HG02884 (cell line): Measurements from ENCODE around the gene POLD4.

ENCODE experiments used
- ATAC-seq: cut with Tn5 transposase; IDR thresholded peaks from one replicate; pipeline ENCODE4 v1.9.1; 2021; ENCODE audit warnings: mild to moderate bottlenecking, moderate library complexity; ENCODE audit not compliant: unreplicated experiment

The POLD4 gene

DNA sequence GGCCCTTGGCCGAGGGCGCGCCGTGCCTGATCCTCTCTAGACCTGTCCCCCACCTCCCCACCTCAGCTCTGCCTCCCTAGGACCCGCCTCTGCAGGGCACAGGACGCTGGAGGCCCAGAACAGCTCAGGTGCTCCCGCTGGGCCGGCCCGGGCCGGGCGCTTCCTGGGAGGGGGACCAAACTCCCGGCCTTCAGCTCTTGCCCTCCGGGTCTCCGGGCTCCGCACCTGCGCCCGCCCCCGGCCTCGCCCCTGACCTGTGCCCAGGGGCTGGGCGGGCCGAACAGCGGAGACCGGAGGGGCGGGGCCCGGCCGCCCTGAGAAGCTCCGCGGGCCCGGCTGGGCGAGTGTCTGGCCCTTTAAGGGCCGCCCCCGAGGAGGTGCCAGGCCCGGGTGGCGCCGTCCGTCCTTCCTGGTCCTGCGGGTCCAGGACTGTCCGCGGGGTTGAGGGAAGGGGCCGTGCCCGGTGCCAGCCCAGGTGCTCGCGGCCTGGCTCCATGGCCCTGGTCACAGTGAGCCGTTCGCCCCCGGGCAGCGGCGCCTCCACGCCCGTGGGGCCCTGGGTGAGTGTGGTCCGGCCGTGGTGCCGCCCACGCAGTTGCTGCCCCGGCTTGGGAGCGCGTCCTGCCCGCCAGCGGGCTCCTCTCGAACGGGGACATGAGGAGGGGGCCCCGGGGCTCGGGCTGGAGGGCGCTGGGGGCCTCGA lies 50.1 kb downstream of the POLD4 start, which contains the start of gene SSH3:
TSS of gene SSH3 (plus strand) at position 399 of the 703 bp plus-strand sequence. CDS start at position 495, 96 bp downstream.
- no peak for ATAC-seq

DNA sequence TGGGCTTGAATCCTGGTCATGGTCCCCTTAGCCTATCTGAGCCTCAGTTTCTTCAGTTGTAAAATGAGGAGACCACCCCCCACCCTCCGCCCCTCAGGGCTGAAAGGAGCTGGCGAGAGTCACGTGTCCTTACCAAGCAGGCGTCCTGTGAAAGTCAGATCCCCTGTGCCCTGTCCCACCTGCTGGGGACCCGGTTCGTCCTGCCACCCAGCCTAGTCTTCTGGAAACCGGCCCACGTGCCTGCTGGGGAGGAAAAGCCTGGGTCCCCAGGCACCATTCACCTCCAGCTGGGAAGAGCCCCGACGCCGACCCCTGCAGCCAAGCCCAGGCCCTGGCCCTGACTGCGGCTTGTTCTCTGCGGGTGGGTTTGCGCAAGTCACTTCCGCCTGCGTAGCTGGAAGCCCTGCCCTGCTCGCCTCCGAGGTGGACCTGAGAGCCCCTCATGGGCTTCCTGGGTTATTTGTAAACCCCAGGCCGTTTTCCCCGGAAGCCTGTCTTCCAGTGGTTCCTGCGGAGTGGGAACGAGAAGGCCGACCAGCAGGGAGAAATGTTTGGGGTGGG lies 50.7 kb downstream of the POLD4 start:
- ATAC-seq = no peak

DNA sequence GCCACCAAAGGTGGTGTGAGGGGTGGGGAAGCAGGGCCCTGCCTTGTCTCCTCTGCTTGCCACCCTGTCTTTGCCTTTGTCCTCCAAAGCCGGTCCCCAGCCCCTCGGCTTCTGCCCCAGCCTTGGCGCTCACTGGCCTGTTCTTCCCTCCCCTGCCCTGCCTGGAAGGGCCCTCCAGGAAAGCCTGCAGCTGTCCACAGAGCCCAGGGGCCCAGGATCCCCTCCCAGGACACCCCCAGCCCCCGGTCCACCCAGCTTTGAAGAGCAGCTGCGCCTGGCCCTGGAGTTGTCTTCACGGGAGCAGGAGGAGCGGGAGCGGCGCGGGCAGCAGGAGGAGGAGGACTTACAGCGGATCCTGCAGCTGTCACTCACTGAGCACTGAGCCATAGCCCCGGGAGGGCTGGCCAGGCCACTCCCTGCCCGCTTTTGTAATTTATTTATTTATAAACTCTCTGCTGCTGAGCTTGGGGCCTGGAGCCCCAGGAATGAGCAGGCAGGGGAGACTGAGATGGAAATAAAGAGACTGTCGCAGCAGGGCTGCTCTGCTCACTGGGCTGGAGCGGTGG lies 51.3 kb downstream of the POLD4 start:
- ATAC-seq = no peak

DNA sequence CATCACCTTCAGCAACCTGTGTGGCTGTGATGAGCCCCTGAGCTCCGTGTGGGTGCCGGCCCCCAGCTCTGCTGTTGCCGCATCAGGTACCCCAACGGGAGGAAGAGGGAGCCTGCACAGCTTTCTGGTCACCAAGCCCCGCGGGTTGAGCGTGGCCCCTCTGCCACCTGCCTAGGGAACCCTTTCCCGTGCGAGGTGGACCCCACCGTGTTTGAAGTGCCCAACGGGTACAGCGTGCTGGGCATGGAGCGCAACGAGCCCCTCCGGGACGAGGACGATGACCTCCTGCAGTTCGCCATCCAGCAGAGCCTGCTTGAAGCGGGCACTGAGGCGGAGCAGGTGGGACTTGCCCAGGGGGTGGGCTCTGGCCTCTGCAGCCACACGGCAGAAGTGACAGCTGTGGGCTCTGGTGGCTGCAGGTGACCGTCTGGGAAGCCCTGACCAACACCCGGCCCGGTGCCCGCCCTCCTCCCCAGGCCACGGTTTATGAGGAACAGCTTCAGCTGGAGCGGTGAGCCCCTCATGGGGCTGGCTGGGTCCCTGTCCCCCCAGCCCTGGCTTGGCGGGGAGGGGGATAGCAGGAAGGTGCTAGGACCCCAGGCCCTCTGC lies 51.9 kb downstream of the POLD4 start:
- no peak for ATAC-seq
